ENCODE measurements around the gene PRR13. TPM values are rescaled to one million over a fixed set of nuclear protein-coding genes. Genes with fewer than 3 reads are reported as not detected.

PRR13 gene
- total RNA-seq, 1 experiment from 2014 or later = 180 TPM

DNA sequence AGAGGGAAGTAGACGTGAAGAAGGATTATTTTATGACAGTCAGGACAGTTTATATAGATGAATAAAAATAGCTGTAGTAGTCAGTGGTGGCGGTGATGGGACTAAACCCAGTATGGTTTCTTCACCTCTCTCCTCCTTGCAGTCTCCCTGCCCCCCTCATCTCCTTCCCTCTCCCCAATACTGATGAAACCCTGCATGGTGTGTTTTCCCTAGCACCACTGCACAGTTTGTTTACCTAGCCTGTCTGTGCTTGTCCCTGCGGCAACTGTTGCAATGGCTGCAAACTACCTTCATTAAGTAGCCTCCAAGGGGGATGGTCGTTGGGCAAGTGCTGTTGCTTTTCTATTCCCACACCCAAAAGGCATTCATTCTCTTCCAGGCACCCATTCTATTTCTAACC, 25.1 kb downstream of the PRR13 start:
- CTCF ChIA-PET = no interaction called here

DNA sequence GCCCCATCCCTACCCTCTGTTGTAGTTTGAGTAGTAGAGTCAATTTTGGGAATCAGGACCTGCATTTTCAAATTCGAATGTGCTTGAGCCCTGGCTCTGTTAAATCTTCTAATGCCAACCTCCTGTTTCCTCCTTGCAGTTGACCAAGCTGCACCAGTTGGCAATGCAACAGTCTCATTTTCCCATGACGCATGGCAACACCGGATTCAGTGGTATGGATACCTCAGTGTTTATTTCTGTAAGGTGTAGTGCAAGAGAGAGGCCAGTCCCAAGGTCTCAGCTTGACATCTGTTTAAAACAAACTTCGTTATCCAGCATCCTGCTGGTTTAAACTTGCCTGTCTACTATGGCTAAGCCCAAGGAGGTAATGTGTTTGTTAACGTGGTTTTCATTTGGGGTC, 25.5 kb downstream of the PRR13 start:
- no peaks in the 10 kb centered on the region for H3K9me3 ChIP-seq (ENCODE audit: low read depth, low read length, poor library complexity, severe bottlenecking)
- no TSS peak for BruUV-seq (replicated peaks)
- no peak overlapping the region for H3K27ac ChIP-seq (ENCODE audit: low read depth, low read length, poor library complexity, severe bottlenecking)
- H3K4me3 ChIP-seq (ENCODE audit: low read depth, low read length, poor library complexity, severe bottlenecking) = no peak overlapping the region
- no peaks in the 10 kb centered on the region for H3K4me1 ChIP-seq (ENCODE audit: insufficient read depth, low read length, poor library complexity, severe bottlenecking)
- intact Hi-C loops (cut with micrococcal nuclease; ENCODE audit: unreplicated experiment) = no loop called here
- H3K36me3 ChIP-seq (ENCODE audit: insufficient read depth, low read length, poor library complexity, severe bottlenecking) = peaks cover 98% of the 10 kb centered on the region
- ChIA-PET POLR2A (ENCODE audit: low non-redundant PET) (no interaction called here), CTCF (no interaction called here)
- no peak for TF ChIP-seq CTCF (conservative IDR thresholded peaks at IDR 0.05; ENCODE audit: low read depth, low read length)
- TF ChIP-seq EZH2 (IDR thresholded peaks at IDR 0.05; ENCODE audit: borderline replicate concordance, low read depth, low read length, poor library complexity, severe bottlenecking) = no peak
- DNase-seq (ENCODE audit: low spot score) = no peak
- H3K27me3 ChIP-seq (replicated peaks; ENCODE audit: insufficient read depth, low read depth, low read length, poor library complexity) = no peaks in the 10 kb centered on the region

More for the DNA sequence above, 25.1 kb downstream of the PRR13 start:
- no peaks in the 10 kb centered on the region for H3K27me3 ChIP-seq (replicated peaks; ENCODE audit: insufficient read depth, low read depth, low read length, poor library complexity)
- TF ChIP-seq CTCF (conservative IDR thresholded peaks at IDR 0.05; ENCODE audit: low read depth, low read length) = no peak
- H3K9me3 ChIP-seq (ENCODE audit: low read depth, low read length, poor library complexity, severe bottlenecking) = no peaks in the 10 kb centered on the region
- H3K4me3 ChIP-seq (ENCODE audit: low read depth, low read length, poor library complexity, severe bottlenecking) = no peak overlapping the region
- intact Hi-C loops (cut with micrococcal nuclease; ENCODE audit: unreplicated experiment) = no loop called here
- H3K27ac ChIP-seq (ENCODE audit: low read depth, low read length, poor library complexity, severe bottlenecking) = no peak overlapping the region
- no TSS peak for BruUV-seq (replicated peaks)
- H3K36me3 ChIP-seq (ENCODE audit: insufficient read depth, low read length, poor library complexity, severe bottlenecking) = peaks cover 98% of the 10 kb centered on the region
- H3K4me1 ChIP-seq (ENCODE audit: insufficient read depth, low read length, poor library complexity, severe bottlenecking) = no peaks in the 10 kb centered on the region
- POLR2A ChIA-PET (ENCODE audit: low non-redundant PET) = no interaction called here
- no peak for DNase-seq (ENCODE audit: low spot score)

DNA sequence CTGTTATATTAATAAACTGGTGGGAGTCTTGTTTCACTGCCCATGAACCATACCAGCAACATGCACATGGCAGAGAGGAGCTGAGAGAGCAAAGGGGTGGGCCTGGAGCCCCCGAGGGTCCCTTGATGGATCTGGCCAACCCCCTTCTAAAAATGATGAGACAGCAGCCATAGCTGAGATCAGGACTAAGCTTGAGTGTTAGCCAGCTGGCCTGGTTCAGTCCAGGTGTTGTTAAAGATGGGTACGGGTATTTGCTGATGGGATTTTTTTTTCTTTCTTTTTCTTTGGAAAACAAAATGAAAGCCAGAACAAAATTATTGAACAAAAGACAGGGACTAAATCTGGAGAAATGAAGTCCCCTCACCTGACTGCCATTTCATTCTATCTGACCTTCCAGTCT, 26.3 kb downstream of the PRR13 start:
- Histone ChIP-seq H3K4me3 (ENCODE audit: low read depth, low read length, poor library complexity, severe bottlenecking) (no peak overlapping the region), H3K9me3 (ENCODE audit: low read depth, low read length, poor library complexity, severe bottlenecking) (no peaks in the 10 kb centered on the region), H3K27ac (ENCODE audit: low read depth, low read length, poor library complexity, severe bottlenecking) (no peak overlapping the region), H3K4me1 (ENCODE audit: insufficient read depth, low read length, poor library complexity, severe bottlenecking) (no peaks in the 10 kb centered on the region), H3K27me3 (replicated peaks; ENCODE audit: insufficient read depth, low read depth, low read length, poor library complexity) (no peaks in the 10 kb centered on the region), H3K36me3 (ENCODE audit: insufficient read depth, low read length, poor library complexity, severe bottlenecking) (peaks cover 98% of the 10 kb centered on the region)
- CTCF ChIA-PET = no interaction called here
- TF ChIP-seq EZH2 (IDR thresholded peaks at IDR 0.05; ENCODE audit: borderline replicate concordance, low read depth, low read length, poor library complexity, severe bottlenecking) (no peak), CTCF (conservative IDR thresholded peaks at IDR 0.05; ENCODE audit: low read depth, low read length) (no peak)
- DNase-seq (ENCODE audit: low spot score) = no peak
- no TSS peak for BruUV-seq (replicated peaks)
- intact Hi-C loops (cut with micrococcal nuclease; ENCODE audit: unreplicated experiment) = no loop called here
- POLR2A ChIA-PET (ENCODE audit: low non-redundant PET) = no interaction called here

Data from A673 (cell line).